Progenitor cell of endocrine pancreas (in vitro differentiated cells): ENCODE data around the gene TMEM132A. TPM values are rescaled to one million over a fixed set of nuclear protein-coding genes. Genes with fewer than 3 reads are reported as not detected.

Source experiments
- DNase-seq: peaks from one replicate; pipeline ENCODE4 v3.0.0; 2021; ENCODE audit warnings: low spot score; ENCODE audit not compliant: unreplicated experiment
- H3K27ac Mint-ChIP-seq: 2 replicates; pipeline ENCODE4 v1.8.0; 2021; ENCODE audit warnings: mild to moderate bottlenecking, moderate library complexity, mixed read lengths
- H3K27me3 Mint-ChIP-seq: 2 replicates; pipeline ENCODE4 v1.8.0; 2021; ENCODE audit warnings: mixed read lengths
- H3K36me3 Mint-ChIP-seq: 2 replicates; pipeline ENCODE4 v1.8.0; 2022; ENCODE audit warnings: mixed read lengths; ENCODE audit not compliant: insufficient read depth
- H3K4me1 Mint-ChIP-seq: 2 replicates; pipeline ENCODE4 v1.8.0; 2021; ENCODE audit warnings: low read depth, mixed read lengths
- H3K4me3 Mint-ChIP-seq: 2 replicates; pipeline ENCODE4 v1.8.0; 2021; ENCODE audit warnings: low read depth, mild to moderate bottlenecking, moderate library complexity, mixed read lengths
- H3K9me3 Mint-ChIP-seq: 2 replicates; pipeline ENCODE4 v1.8.0; 2021; ENCODE audit warnings: low read depth, mixed read lengths
- total RNA-seq: library from RNA; stranded (reverse); gene quantifications from 2 replicates; pipeline ENCODE4 v1.2.1, GENCODE V29; 2021
- TF ChIP-seq, protein P1 (sequence below): fragments of 200-600 bp; sonication (generic); IDR thresholded peaks from one replicate; pipeline ENCODE4 v1.5.0; 2021; ENCODE audit warnings: antibody characterized with exemption, mild to moderate bottlenecking; ENCODE audit not compliant: unreplicated experiment

Gene TMEM132A
- total RNA-seq, 1 donor from 2014 or later: 292 TPM

GRCh38 chr11:60960405-60960804 lies 36.1 kb downstream of the TMEM132A start:
- Mint-ChIP-seq H3K4me3 (no peak overlapping the region), H3K4me1 (no peaks in the 10 kb centered on the region), H3K36me3 (no peaks in the 10 kb centered on the region), H3K27ac (no peak overlapping the region), H3K9me3 (no peaks in the 10 kb centered on the region), H3K27me3 (peaks cover 37% of the 10 kb centered on the region)
- TF ChIP-seq, protein P1, sequence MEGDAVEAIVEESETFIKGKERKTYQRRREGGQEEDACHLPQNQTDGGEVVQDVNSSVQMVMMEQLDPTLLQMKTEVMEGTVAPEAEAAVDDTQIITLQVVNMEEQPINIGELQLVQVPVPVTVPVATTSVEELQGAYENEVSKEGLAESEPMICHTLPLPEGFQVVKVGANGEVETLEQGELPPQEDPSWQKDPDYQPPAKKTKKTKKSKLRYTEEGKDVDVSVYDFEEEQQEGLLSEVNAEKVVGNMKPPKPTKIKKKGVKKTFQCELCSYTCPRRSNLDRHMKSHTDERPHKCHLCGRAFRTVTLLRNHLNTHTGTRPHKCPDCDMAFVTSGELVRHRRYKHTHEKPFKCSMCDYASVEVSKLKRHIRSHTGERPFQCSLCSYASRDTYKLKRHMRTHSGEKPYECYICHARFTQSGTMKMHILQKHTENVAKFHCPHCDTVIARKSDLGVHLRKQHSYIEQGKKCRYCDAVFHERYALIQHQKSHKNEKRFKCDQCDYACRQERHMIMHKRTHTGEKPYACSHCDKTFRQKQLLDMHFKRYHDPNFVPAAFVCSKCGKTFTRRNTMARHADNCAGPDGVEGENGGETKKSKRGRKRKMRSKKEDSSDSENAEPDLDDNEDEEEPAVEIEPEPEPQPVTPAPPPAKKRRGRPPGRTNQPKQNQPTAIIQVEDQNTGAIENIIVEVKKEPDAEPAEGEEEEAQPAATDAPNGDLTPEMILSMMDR: no peak
- no peak for DNase-seq

- Mint-ChIP-seq H3K27me3 (peaks cover 13% of the 10 kb centered on the region), H3K36me3 (no peaks in the 10 kb centered on the region), H3K9me3 (peaks cover 6% of the 10 kb centered on the region), H3K4me1 (no peaks in the 10 kb centered on the region), H3K4me3 (no peak overlapping the region), H3K27ac (no peak overlapping the region)
- TF ChIP-seq, protein P1: no peak
- DNase-seq: no peak
Measured at GRCh38 chr11:60964801-60965200, 40.5 kb downstream of the TMEM132A start.

- DNase-seq: no peak
- peaks cover 7% of the 10 kb centered on the region for H3K27me3 Mint-ChIP-seq
- no peaks in the 10 kb centered on the region for H3K4me1 Mint-ChIP-seq
- TF ChIP-seq, protein P1: no peak
- no peaks in the 10 kb centered on the region for H3K36me3 Mint-ChIP-seq
- H3K27ac Mint-ChIP-seq: no peak overlapping the region
- no peak overlapping the region for H3K4me3 Mint-ChIP-seq
- peaks cover 6% of the 10 kb centered on the region for H3K9me3 Mint-ChIP-seq
Measured at GRCh38 chr11:60966890-60967289, 42.6 kb downstream of the TMEM132A start.

DNA sequence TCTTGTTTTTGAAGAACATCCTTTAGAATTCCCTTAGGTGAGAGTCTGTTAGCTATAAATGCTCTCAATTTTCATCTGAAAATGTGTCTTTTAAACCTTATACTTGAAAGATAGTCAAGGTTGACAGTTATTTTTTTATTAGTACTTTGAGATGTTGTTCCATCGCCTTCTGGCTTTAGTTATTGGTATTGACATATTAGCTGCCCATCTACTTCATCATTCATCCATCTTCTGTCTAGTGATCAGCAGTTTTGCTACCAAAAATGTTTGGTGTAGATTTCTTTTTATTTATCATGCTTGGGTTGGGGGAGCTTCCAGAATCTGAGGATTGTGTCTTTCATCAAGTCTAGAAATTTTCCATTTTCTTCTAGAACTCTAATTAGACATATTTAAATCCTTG lies 44.0 kb downstream of the TMEM132A start:
- Mint-ChIP-seq H3K9me3 (peaks cover 6% of the 10 kb centered on the region), H3K4me1 (peaks cover under 1% of the 10 kb centered on the region), H3K27ac (no peak overlapping the region), H3K27me3 (peaks cover 7% of the 10 kb centered on the region), H3K36me3 (no peaks in the 10 kb centered on the region), H3K4me3 (no peak overlapping the region)
- TF ChIP-seq, protein P1: no peak
- no peak for DNase-seq

GRCh38 chr11:60970369-60970774 lies 46.1 kb downstream of the TMEM132A start:
- Mint-ChIP-seq H3K4me1 (peaks cover 2% of the 10 kb centered on the region), H3K27ac (no peak overlapping the region), H3K9me3 (peaks cover 6% of the 10 kb centered on the region), H3K4me3 (no peak overlapping the region), H3K36me3 (no peaks in the 10 kb centered on the region), H3K27me3 (peaks cover 7% of the 10 kb centered on the region)
- TF ChIP-seq, protein P1: peak; percentile 73
- peak; percentile 27 for DNase-seq
